GM21423 (cell line): ENCODE measurements around the gene VPS51.

Experiments used
- ATAC-seq: cut with Tn5 transposase; IDR thresholded peaks from one replicate; pipeline ENCODE4 v1.9.1; 2021; ENCODE audit warnings: mild to moderate bottlenecking, moderate library complexity; ENCODE audit not compliant: unreplicated experiment

VPS51 gene

DNA sequence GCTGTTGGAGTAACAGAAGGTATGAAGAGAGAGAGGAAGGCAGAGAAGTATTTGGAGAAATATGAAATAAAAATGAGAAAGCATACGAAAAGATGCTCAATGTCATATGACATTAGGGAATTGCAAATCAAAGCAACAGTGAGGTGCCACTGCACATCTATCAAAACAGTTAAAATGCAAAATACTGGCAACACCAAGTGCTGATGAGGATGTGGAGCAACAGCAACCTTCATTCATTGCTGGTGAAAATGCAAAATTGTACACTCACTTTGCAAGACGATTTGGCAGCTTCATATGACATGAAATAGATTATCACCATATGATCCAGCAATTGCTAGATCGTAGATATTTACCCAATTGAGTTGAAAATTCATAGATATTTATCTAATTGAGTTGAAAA lies 64.6 kb downstream of the VPS51 start:
- no peak for ATAC-seq
